SJCRH30 (cell line): ENCODE results near the gene CROCC2. TPM values are rescaled to one million over a fixed set of nuclear protein-coding genes. Genes with fewer than 3 reads are reported as not detected.

Source experiments
- DNase-seq, 2 experiments: peaks; one replicate each; pipeline ENCODE4 v3.0.0-alpha.2; 2015 to 2020
- H3K27ac ChIP-seq: fragments of 250-450 bp; sonication (Bioruptor Pico); 2 replicates; pipeline ENCODE4 v1.5.1; 2020; ENCODE audit warnings: mild to moderate bottlenecking, moderate library complexity
- H3K27me3 ChIP-seq: fragments of 250-450 bp; sonication (Bioruptor Pico); 2 replicates; pipeline ENCODE4 v1.5.1; 2020; ENCODE audit warnings: mild to moderate bottlenecking, moderate library complexity
- H3K36me3 ChIP-seq: fragments of 250-450 bp; sonication (Bioruptor Pico); 2 replicates; pipeline ENCODE4 v1.5.1; 2020; ENCODE audit warnings: mild to moderate bottlenecking, moderate library complexity
- H3K4me1 ChIP-seq: fragments of 250-450 bp; sonication (Bioruptor Pico); 2 replicates; pipeline ENCODE4 v1.5.1; 2020; ENCODE audit warnings: mild to moderate bottlenecking, moderate library complexity
- H3K4me3 ChIP-seq: fragments of 250-450 bp; sonication (Bioruptor Pico); 2 replicates; pipeline ENCODE4 v1.5.1; 2020; ENCODE audit warnings: mild to moderate bottlenecking, moderate library complexity
- H3K9me3 ChIP-seq: fragments of 250-450 bp; sonication (Bioruptor Pico); replicated peaks from 2 replicates; pipeline ENCODE4 v1.5.1; 2020; ENCODE audit warnings: mild to moderate bottlenecking, moderate library complexity
- total RNA-seq: library from RNA; depleted of rRNA; stranded (reverse); fragments of >200 nt; shearing (Covaris generic); gene quantifications from 2 replicates; pipeline ENCODE4 v1.2.3, GENCODE V29; 2014

CROCC2 gene
- total RNA-seq, 1 experiment from 2014 or later, result 0.26 TPM

GRCh38 chr2:240954436-240955305, 48.5 kb downstream of the CROCC2 start:
- no peak for DNase-seq
- Histone ChIP-seq H3K4me3 (no peak overlapping the region), H3K4me1 (peaks cover 54% of the 10 kb centered on the region), H3K27ac (no peak overlapping the region; the same call in 1 of the 2 replicates), H3K9me3 (no peaks in the 10 kb centered on the region), H3K27me3 (peaks cover 6% of the 10 kb centered on the region), H3K36me3 (no peaks in the 10 kb centered on the region)

DNA sequence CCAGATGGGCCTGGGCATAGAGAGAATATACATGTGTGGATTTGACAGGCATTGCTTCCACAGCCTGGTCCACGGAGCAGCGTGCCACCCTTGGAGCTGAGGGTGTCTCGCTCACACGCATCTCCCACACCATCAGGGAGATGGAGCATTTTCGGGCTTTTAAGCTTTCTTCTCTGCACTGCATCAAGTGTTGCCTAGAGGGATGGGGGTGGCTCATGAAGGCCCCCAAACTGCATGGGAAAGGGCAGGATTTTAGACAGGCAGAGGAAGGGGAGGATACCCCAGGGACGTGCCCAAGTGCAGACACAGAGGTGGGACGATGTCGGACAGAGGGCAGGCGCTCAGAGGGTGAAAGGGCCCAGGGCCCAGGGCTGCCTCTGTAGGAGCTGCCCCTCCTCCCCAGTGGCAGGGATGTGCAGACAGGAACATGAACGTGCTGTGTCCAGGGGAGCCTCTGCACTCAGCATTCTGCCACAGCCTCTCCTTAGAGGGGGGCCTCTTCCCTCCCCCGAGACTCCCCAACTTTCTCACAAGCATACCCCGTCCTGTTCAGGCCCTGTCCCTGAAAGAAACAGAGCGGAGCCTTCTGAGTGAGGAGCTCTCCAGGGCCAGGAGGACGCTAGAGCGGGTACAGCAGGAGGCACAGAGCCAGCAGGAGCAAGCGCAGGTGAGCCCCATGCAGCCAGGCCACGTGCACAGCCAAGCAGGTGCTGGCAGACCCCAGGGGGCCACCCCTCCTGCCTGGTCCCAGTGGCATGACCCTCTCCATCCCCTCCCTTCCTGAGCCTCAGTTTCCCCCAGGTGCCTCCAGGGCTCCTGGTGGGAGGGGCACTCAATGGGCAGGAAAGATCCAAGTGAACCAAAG, 49.4 kb downstream of the CROCC2 start:
- Histone ChIP-seq H3K27me3 (peaks cover 6% of the 10 kb centered on the region), H3K27ac (no peak overlapping the region), H3K9me3 (no peaks in the 10 kb centered on the region), H3K4me3 (no peak overlapping the region), H3K4me1 (peaks cover 57% of the 10 kb centered on the region), H3K36me3 (no peaks in the 10 kb centered on the region)
- no peak for DNase-seq

GRCh38 chr2:240956171-240956934, 50.2 kb downstream of the CROCC2 start:
- no peak overlapping the region for H3K4me3 ChIP-seq
- peaks cover 6% of the 10 kb centered on the region for H3K27me3 ChIP-seq
- no peaks in the 10 kb centered on the region for H3K9me3 ChIP-seq
- no peak overlapping the region for H3K27ac ChIP-seq
- DNase-seq, result peak in 1 of 2 experiments; percentile 40
- peaks cover 63% of the 10 kb centered on the region for H3K4me1 ChIP-seq
- no peaks in the 10 kb centered on the region for H3K36me3 ChIP-seq

GRCh38 chr2:240956935-240957655, 51.0 kb downstream of the CROCC2 start:
- Histone ChIP-seq H3K9me3 (no peaks in the 10 kb centered on the region), H3K27me3 (peaks cover 6% of the 10 kb centered on the region), H3K36me3 (no peaks in the 10 kb centered on the region), H3K4me3 (no peak overlapping the region), H3K4me1 (peaks cover 63% of the 10 kb centered on the region), H3K27ac (no peak overlapping the region)
- DNase-seq, result no peak

- no peaks in the 10 kb centered on the region for H3K36me3 ChIP-seq
- H3K4me1 ChIP-seq, result peaks cover 63% of the 10 kb centered on the region
- H3K27me3 ChIP-seq, result peaks cover 6% of the 10 kb centered on the region
- no peaks in the 10 kb centered on the region for H3K9me3 ChIP-seq
- H3K27ac ChIP-seq, result no peak overlapping the region
- peak; percentile 64 to 80 for DNase-seq
- no peak overlapping the region for H3K4me3 ChIP-seq
Measured at GRCh38 chr2:240957656-240958365, 51.7 kb downstream of the CROCC2 start.

DNA sequence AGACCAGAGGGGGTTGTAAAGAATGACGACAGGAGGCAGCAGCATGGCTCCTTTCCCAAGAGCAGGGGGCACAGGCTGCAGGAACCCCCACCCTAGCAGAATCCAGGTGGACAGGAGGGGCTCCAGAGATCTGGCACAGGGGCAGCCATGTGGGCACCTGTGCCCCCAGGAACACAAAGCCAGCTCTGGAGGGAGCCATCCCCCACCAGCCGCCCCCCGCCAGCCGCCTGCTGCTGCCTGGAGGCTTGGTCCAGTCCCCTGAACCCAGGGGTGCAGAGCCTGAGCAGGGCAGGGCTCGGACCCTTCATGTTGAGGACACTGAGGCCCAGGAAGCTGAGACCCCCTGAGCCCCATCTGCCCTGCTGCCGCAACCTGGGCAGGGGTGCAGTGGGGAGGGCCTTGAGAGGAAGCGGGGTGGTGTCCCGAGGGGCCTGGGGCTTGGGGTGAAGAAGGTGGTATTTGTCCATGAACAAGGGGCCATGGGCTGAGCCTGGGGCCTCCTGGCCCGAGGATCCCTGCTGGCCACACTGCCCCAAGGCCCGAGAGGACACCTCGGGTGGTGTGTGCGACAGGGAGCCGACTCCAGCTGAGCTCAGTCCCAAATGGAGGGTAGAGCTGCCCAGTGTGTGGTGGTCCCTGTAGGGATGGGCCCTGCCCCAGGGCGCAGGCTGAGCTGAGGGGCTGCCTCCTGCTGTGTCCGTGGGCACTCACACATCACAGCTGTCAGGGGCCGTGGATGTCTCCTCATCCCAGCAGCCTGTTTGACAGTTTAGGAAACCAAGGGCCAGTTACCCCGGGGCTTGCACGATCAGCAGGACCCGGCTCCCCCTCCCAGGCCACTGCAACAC, 52.5 kb downstream of the CROCC2 start:
- Histone ChIP-seq H3K4me1 (peaks cover 55% of the 10 kb centered on the region), H3K27me3 (peaks cover 6% of the 10 kb centered on the region), H3K27ac (no peak overlapping the region), H3K36me3 (no peaks in the 10 kb centered on the region), H3K4me3 (no peak overlapping the region), H3K9me3 (no peaks in the 10 kb centered on the region)
- no peak for DNase-seq

DNA sequence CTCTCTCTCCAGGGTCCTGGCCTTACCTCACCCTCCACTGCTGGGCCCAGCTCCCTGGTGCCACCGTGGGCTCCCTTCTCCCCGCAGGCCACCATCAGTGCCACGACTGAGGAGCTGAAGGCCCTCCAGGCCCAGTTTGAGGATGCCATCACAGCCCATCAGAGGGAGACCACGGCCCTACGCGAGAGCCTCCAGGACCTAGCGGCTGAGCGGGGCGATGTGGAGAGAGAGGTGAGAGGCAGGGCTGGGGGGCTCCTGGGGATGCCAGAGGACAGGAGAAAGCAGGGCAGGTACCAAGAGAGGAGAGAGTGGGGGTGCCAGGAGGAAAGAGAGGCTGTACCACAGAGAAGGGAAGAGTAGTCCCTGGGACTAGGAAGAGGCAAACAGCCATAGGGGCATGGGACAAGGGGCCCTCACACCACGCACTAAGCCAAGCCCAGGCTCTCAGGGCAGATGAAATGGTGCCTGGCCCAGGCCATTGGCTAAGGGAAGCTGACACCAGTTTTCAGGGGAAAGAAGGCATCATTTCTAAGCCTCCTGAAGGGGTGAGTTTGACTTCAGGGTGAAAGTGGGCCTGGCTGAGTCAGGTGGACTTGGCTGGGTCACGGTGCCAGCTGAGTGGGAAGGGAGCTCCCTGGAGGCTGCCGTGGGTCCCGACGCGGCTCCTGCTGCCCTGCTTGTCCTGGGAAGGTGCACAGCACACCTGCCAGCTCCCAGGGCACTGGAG, 53.2 kb downstream of the CROCC2 start:
- no peaks in the 10 kb centered on the region for H3K36me3 ChIP-seq
- no peak overlapping the region for H3K4me3 ChIP-seq
- peaks cover 48% of the 10 kb centered on the region for H3K4me1 ChIP-seq
- no peak overlapping the region; the same call in 1 of the 2 replicates for H3K27ac ChIP-seq
- H3K9me3 ChIP-seq, result no peaks in the 10 kb centered on the region
- H3K27me3 ChIP-seq, result peaks cover 6% of the 10 kb centered on the region
- DNase-seq, result peak; percentile 4 to 28

DNA sequence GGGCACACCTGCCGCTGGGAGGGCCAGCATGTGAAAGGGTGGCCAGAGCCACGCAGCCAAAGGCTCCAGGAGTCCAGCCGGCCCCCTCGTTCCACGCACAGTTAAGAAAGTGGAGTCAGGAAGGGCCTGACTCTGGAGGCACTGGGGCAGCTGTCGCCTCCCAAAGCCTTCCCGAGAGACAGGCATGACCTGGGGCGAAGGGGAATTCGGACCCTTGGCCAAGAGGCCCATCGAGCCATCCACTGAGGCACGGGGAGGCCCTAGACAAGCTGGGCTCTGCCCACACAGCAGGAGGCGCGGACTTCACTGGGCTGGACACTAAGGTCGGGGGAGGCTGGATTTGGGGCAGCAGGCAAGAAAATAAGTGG, 53.8 kb downstream of the CROCC2 start:
- H3K4me1 ChIP-seq, result peaks cover 42% of the 10 kb centered on the region
- H3K27me3 ChIP-seq, result peaks cover 6% of the 10 kb centered on the region
- peak overlapping the region; percentile 38; the same call in 1 of the 2 replicates for H3K27ac ChIP-seq
- H3K36me3 ChIP-seq, result no peaks in the 10 kb centered on the region
- peak overlapping the region; percentile 27; the same call in 1 of the 2 replicates for H3K4me3 ChIP-seq
- no peaks in the 10 kb centered on the region for H3K9me3 ChIP-seq
- DNase-seq, result peak; percentile 24 to 41

- peak overlapping the region; percentile 38; the same call in 1 of the 2 replicates for H3K27ac ChIP-seq
- peak; percentile 88 to 89 for DNase-seq
- H3K4me3 ChIP-seq, result peak overlapping the region; percentile 27
- H3K36me3 ChIP-seq, result no peaks in the 10 kb centered on the region
- no peaks in the 10 kb centered on the region for H3K9me3 ChIP-seq
- H3K4me1 ChIP-seq, result peaks cover 42% of the 10 kb centered on the region
- H3K27me3 ChIP-seq, result peaks cover 2% of the 10 kb centered on the region
Measured at GRCh38 chr2:240960309-240960970, 54.3 kb downstream of the CROCC2 start.

DNA sequence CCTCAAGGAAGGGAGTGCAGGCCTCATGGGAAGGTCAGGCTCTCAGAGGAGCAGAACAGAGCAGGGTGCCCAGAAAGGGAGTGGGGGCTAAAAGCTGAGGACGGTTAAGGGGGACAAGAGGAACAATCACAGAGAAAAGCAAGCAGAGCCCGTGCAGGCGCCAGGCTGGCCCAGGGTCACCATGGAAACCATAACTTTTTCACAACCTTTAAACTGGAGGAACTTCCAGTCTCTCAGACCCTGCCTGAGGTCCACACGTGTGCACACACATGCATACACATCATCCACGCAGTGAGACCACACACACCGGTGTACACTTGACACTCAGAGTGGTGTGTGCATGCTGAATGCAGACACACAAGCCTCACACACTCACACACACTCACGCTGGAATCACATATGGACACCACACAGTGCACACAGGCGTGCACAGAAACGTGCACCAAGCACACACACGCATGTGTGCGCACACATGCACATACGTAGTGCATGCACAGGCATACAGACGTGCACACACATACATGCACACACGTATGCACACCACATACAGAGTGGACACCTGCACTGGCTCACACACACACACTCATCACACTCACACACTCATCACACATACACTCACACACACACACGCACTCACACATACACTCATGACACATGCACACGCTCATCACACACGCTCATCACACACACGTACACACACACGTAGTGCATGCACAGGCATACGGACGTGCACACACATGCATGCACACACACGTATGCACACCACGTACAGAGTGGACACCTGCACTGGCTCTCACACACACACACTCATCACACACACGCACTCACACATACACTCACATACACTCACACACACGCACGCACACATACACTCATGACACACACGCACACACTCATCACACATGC, 55.1 kb downstream of the CROCC2 start:
- H3K27ac ChIP-seq, result peak overlapping the region; percentile 46; the same call in 1 of the 2 replicates
- H3K36me3 ChIP-seq, result no peaks in the 10 kb centered on the region
- H3K4me1 ChIP-seq, result peaks cover 39% of the 10 kb centered on the region
- DNase-seq, result no peak
- H3K9me3 ChIP-seq, result no peaks in the 10 kb centered on the region
- H3K4me3 ChIP-seq, result no peak overlapping the region
- H3K27me3 ChIP-seq, result no peaks in the 10 kb centered on the region

- no peak for DNase-seq
- no peaks in the 10 kb centered on the region for H3K36me3 ChIP-seq
- no peak overlapping the region for H3K4me3 ChIP-seq
- H3K27me3 ChIP-seq, result no peaks in the 10 kb centered on the region
- H3K27ac ChIP-seq, result no peak overlapping the region
- H3K9me3 ChIP-seq, result no peaks in the 10 kb centered on the region
- H3K4me1 ChIP-seq, result peaks cover 36% of the 10 kb centered on the region
Measured at GRCh38 chr2:240961910-240962299, 55.8 kb downstream of the CROCC2 start.
